ENCODE results near the gene MBTPS1.

GRCh38 chr16:84007965-84008364 is 108.8 kb downstream of the MBTPS1 start:
- TF ChIP-seq EZH2 (IDR thresholded peaks at IDR 0.05; ENCODE audit: borderline replicate concordance, low read length): no peak
- TF ChIP-seq CTCF (IDR thresholded peaks at IDR 0.05; ENCODE audit: low read length): no peak

All from OCI-LY1 (cell line).